Stimulated activated CD8-positive, alpha-beta memory T cell treated with anti-CD3 and anti-CD28 coated beads, Interleukin-2, amount 100 ng/mL, for 48 hours (primary cell): Measurements from ENCODE around the gene KIF1A.
"Not testable (repeated sequence)": the region's sequence is repeated elsewhere in the genome, so short reads cannot be mapped to it uniquely, and the experiment has no call there.

Experiments used
- DNase-seq, 2 donors: peaks; one replicate each; pipeline ENCODE4 v3.0.0-alpha.2; 2020; ENCODE audit warnings: low read depth in 2 of 2

The KIF1A gene

DNA sequence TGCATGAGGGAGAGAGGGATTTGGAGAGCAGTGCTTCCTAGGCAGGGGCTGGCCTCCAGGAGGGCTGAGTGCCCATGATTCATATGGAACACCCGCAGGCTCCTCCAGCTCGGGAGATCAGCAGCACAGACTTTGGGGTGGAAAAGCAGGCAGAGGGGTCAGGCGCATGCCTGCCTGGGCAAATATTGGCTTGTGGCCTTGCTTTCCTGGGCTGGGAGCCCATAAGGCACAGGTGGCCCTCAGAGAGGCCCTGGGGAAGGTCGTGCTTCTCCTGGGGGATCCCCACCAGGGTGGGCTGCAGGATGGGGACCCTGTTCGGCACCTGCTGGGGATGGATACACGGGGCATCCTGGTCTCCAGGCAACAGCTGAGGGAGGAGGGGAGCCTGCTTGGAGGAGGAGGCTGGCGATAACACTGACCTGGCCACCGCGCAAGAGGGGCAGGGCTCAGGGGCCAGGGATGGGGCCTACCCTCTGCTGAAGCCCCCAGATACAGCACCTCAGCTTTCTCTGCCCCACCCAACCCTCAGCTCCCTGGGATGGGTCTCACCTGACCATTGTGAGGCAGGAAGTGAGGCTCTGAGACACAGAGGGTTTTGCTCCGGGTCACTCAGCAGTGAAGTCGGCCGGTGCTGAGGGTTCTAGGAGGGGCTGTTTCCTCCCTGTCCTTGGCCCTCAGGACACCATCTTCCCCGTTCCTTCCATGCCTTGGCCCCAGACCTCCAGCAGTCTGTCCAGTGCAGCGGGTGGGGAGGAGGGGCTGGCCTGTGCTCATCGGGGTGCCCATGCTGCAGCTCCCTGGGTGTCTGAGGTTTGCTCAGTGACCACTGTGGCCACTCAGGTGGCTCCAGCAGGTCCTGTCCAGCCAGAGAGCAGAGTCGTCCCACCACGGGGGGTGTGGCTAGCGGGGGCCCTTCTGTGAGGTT, 116.3 kb downstream of the KIF1A start:
- no peak for DNase-seq

DNA sequence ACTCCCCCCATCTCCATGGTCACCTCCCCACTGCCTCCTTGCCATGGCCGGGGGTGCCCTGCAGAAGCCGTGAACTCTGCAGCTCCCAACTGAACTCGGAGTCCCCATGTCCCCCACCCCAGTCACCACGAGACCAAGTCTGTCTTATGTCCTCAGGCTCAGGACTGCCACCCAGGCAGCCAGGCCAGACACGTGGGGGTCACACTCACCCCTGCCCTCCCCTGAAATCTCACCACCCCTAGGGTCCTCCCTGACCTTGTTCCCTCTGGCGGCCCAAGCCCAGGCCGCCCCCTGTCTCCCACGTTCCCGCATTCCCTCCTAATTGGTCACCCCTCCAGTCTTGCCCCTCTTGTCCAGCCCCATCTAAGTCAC, 117.4 kb downstream of the KIF1A start:
- no peak for DNase-seq

DNA sequence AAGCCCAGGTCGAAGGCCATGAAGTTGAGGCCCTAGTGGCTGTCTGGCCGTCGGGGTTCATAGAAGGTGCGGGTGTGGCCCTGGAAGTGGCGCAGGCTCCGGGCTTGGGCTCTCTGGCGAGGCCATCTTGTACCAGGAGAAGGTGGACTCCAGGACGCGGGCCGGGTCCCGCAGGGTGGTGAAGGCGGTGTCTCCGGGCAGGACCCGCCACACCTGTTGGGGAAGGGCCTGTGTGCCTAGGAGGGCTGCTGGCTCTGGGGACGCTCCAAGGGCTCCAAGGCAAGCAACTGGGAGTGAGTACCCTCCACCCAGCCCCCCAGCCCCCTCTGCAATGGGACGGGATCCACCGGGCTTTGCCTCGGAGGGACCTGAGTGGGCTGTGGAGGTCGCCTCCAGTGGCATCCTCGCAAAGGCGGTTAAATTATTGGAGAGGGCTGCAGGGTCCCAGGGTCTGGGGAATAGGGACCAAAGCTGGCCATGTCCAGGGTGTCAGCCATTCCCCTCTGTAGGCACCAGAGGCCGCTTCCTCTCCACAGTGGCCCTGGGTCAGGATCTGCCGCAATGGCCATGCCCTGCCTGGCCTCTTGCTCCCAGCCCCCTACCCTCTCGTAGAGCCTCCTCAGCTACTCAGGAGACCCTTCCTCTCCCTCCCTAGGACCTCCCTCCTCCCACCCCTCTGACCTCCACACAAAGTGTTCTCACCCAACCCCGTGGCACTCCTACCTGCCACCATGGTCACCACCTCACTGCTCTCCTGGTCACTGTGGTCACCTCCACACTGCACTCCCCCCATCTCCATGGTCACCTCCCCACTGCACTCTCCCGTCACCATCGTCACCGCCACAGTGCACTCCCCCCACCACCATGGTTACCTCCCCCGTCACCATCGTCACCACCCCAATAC, 118.0 kb downstream of the KIF1A start:
- no peak for DNase-seq

DNA sequence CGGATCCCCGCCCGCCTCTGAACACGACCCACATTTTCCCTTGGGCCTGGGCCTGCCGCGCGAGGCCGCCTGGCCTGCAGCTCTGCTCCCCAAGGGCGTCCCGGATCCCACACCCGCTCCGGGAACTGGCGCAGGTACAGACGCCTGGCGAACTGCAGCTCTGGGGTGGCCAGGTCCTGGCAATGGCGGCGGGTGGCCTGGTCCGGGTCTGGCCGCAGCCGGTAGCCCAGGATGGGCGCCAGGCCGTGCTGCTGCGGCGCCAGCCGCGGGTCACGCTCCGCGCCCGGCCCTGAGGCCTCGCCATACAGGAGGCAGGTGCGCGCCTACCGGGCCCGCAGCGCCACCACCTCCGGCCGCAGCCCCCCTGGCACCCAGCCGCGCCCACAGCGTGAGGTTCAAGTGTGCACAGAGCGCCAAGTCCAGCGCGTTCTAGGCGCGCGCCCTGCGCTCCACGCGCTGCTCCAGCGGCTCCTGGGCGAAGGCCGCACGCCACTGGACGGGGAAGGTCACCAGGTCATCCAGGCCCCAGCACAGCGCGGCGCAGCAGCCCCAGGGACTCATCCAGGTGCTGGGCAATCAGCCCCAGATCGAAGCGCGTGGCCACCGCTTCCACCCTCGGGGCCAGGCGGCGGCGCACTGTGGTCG, 118.8 kb downstream of the KIF1A start:
- no peak for DNase-seq

DNA sequence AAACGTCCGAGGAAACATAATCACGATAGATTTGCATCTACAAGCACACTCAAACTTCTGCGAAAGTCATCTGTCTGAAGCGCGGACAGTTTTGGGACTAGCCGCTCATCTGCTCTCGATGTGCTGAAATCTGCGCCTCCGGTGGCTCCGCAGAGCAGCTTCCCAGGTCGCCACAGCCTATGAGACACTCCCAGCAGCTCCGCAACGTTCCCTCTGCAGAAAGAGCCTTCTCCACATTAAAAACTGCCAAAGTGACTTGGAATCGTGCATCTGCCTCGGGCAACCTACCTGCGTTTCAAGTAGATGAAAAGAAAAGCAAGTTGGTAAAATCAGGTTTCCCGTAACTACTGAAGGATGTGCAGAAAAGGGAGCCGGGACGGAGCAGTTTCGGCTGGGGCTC, 119.4 kb downstream of the KIF1A start:
- DNase-seq = not testable (repeated sequence)

DNA sequence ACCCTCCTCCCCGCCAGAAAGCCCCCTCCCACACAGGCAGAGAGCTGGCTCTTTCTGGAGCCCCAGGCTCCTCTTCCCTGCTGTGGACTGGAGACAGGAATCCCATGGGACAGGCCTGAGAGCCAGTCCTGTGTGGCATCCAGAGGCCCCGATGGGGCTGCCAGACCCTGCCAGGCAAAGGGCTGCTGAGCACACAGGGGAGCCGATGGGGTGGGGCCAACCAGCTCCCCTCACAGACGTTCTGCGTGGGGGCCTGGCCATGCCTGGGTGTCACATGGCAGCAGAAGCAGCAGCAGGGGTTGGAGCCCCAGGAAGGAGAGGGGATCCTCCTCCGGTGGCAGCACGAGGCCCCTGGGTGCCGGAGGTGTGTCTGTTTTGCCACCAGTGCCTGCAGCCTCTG, 120.2 kb downstream of the KIF1A start:
- DNase-seq = not testable (repeated sequence)

DNA sequence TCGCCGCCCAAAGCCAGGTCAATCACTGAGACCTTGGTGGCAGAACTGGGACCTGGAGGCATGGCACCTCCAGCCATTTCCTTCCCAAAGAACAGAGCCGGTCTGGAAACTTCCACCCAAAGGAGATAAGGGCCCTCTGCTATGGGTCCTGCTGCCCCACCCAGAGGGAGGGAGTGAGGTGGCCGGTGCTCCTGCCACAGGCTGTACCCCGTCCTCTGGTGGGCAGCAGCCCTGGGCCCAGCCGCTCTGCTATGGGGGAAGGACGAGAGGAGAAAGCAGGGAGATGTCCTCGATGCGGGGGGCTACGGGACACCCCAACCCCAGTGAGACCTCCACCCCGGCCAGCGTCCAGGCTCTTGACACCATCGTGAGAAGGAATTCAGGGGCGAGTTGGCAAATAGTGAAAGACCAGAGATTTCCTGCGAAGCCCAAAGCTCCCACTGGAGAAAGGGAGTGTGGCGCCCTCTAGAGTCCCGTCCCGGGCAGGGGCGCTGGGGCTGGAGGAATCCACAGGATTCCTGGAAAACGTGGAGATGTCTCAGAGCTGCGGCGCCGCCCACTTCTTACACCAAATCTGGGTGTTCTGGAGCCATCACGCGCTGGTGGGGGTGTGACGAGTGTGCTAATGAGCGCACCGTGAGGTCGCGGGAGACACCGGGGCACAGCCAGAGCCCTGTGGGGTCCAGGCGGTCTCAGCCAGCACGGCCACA, 121.0 kb downstream of the KIF1A start:
- DNase-seq = not testable (repeated sequence)

DNA sequence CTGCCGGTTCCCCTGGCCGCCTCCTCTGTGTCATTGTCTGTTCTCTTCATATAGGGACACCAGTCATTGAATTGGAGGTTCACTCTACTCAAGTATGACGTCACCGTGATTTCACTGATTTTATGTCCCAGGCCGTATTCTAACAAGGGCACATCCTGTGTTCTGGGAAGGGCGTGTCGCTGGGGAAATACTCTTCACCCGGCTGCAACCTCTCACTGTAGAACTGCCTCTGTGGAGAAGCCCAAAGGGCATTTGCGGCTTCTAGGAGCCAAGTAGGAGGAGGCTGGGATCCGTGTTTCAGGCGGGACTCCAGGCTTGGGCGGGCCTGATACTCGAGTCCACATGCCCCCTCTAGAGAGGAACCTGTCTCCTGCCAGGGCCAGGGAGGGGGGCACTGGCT, 123.5 kb downstream of the KIF1A start:
- not testable (repeated sequence) for DNase-seq

DNA sequence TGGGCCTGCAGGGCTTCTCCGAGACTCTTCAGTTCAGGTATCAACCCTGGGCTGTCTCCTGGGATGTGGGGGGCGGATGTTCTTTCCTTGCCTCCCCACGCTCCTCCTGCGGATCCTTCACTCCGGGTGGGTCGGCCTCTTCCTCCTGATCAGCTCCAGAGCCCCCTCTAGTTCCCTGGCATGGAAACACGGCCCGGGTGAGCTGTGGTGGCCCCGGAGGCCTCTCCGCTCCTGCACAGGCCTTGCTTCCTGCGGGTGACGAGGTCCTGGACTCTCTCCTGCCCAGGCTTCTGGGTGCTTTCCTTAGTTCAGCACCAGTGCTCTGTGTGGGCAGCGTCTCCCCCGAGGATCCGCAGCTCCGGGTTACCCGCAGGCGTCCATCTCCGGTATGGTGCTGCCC, 124.4 kb downstream of the KIF1A start:
- not testable (repeated sequence) for DNase-seq

DNA sequence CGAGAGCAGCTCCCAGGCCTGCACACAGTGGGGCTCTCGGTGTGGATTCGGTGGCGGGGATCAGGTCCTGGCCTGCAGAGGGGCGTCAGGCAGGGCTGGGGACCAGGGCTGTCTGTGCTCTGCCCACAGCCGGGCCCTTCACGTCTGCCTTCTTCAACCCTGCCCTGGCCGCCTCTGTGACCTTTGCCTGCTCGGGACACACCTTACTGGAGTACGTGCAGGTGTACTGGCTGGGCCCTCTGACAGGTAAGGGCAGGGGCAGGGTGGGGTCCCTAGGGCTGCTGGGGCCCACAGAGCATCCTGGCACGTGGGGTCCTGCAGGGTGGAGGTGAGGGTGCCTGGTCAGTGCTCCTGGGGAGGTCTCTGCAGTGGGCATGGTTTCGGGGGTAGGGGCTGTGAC, 125.7 kb downstream of the KIF1A start:
- not testable (repeated sequence) for DNase-seq

DNA sequence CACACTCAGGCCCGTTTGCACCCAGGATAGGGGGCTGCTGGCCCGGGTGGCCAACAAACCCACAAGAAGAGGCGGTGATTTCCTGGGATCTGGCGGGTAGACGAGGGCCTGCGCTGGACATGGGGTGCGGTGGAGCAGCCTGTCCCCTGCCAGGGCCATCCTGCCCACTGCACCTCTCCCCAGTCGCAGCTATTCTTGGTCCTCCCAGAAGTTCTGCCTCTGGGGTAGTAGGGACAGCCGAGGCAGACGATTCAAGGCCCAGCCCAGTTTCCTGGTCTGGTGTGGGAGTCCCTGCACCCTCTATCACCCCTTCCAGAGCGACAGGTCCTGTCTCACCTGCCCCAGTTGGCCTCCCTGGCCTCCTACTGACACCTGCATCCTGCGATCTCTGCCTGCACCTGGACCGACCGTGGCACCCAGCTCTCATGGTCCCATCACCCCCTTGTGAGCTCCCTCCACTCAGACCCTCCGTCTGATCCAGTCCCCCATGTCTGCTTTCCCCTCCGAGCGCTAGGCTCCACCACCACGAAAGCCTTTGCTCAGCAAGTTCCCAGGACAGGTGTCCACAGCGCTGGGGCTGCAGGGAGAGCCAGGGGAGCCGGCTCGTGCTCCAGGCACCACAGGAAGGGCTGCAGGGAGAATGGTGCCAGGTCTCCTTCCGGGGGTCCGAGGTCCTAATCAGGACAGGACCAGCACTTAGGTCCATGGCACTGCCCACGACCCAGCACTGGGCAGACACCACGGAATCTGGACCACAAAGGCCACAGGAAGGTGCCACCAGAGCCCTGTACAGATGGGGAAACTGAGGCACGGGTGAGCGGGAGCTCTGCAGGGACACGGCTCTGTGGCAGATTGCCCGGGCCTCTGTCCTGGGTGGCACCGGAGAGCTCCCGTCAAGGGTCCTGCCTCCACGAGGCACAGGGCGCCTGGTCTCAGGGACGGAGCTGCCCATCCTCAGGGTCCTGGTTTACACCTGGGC, 127.1 kb downstream of the KIF1A start:
- not testable (repeated sequence) for DNase-seq

DNA sequence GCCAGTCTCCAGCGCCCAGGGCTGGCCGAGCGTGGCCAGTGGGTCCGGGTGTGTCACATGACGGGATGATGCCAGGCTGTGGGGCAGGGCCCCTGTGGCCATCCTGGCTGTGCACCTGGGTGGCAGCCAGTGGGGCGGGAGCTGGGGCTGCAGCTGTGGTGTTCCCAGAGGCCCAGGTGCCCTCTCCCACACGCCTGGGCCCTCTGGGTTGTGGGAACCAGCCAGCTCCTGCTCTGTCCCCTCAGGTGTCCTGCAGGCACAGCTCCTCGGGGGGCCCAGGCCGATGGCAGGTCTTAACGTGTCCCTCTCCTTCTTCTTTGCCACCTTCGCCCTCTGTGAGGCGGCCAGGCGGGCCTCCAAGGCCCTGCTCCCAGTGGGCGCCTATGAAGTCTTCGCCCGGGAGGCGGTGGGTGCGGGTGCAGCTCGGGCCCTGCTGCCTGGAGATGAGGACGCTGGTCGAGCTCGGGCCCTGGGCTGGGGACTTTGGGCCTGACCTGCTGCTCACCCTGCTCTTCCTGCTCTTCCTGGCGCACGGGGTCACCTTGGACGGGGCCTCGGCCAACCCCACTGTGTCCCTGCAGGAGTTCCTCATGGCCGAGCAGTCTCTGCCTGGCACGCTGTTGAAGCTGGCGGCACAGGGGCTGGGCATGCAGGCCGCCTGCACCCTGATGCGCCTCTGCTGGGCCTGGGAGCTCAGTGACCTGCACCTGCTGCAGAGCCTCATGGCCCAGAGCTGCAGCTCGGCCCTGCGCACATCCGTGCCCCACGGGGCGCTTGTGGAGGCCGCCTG, 128.2 kb downstream of the KIF1A start, which contains the start of gene AQP12A:
AQP12A (plus strand) TSS at position 236 of the 790 bp plus-strand sequence; CDS start at position 284, 48 bp downstream.
- DNase-seq = not testable (repeated sequence)

DNA sequence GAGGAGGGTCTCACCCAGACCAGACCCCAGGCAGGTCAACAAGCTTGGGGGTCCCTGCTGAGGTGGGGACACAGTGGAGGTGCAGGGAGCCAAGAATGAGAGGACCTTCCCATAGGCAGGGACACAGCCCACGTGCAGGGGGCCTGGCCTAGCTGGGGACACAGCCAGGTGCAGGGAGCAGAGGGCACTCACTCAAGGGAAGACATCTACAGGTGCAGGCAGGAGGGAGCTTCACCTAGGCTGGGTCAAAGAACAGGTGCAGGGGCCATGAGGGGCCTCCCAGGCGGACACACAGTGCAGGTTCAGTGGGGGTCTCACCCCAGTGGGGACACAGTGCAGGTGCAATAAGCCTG, 129.0 kb downstream of the KIF1A start:
- not testable (repeated sequence) for DNase-seq

DNA sequence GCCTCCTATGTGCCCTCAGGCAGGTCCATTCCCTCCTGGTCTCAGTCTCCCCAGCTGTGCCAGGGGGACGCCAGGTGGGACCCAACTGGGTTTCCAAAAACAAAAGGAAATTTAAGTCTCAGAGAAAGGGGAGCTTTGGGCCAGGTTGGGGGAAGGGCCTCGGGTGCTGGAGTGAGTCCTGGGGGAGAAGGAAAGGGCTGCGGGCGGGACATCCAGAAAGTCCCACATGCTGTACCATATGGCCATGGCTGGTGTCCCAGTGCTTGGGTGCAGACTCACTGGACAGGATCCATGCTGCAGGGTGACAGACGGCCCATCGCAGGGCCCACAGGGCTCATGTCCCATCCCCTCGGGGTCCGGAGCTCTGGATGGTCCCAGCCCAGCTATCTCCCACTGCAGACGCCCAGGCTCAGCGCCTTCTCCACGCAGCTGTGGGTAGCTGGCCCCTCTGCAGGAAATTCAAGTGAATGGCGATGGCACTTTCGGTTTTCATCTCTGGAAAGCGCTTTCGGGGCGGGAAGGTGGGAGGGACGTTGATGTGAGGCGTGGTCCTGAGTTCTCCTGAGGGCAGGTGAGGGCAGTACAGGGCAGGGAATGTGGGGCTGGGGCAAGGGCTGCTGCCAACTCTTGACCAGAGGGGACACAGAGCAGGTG, 129.5 kb downstream of the KIF1A start:
- not testable (repeated sequence) for DNase-seq

DNA sequence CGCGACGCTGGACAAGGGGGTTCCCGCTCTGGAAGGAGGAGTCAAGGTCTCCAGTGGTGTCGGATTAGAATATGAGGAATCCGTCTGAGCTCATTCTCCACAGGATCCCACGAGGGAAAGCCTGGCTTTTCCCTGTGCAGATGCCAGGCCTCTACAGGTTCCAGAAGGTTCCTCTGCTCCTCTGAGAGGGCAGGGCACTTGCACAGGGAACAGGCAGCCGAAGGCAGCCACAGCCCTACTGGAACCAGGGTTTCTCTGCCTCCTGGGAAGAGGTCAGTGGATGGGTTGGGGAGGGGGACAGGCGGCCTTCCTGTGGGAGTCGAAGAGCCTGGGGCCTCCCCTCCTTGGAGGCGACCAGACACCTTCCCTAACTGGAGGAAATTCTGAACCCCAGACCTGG, 130.0 kb downstream of the KIF1A start:
- DNase-seq = no peak

DNA sequence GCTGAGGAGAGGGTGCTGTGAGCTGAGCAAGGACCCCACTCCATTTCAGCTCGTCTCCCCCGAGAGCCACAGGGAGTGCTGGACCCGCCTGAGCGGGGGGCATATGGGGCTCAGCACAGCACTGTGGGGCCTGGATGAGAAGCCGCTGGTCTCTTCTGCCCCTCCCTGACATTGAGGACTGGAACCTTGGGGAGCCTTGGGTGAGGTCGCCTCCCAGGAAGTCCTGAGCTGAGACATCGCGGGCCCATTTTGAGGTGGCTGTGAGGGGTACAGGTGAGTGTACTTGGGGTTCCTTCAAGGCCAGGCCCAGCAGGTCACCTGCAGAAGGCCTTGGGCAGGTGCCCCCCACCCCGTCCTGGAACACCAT, 131.5 kb downstream of the KIF1A start:
- no peak for DNase-seq

DNA sequence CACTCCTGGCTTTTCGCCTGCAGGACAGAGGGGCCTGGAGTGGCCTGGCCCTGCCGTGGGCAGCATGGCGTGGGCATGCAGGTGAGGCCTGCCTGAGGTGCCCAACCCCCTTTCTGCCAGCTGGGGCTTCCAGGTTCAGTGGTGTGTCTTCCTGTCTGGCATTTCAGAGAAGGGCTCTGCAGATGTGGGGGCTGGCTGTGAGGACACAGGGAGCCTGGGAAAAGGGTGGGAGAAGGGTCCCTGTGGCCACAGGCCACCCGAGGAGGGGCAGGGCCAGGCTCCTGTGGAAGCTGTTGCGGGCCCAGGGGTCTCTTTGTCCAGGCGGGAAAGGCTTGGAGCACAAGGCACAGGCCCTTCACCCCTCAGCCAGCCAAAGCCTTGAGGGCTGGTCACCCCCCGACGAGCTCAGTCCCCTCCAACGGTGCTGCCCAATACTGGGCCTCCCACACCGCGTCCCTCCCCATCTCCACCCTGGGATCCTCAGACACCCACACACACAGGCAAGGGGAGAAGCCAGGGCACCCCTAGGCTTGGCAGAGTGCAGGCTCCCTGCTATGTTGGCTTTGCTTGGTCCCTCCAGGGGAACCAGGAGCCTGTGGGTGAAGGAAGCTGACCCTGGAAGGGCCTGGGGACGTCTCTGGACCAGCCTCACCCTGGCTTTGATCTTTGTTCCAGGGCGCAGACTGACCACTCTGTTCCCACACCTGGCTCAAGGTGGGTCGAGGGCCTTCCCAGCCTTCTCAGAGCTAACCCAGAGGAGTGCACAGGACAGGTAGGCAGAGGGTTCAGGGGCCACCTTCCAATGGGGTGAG, 132.1 kb downstream of the KIF1A start:
- no peak for DNase-seq
